Pons (tissue), 1 donor: ENCODE data around the gene CNTNAP2.
A peak's percentile ranks its signal among the peaks of the same experiment; 100 is the strongest.

ENCODE experiments used
- DNase-seq: peaks from one replicate; pipeline ENCODE4 v3.0.0-alpha.2; 2016; ENCODE audit warnings: low spot score

Gene CNTNAP2

DNA sequence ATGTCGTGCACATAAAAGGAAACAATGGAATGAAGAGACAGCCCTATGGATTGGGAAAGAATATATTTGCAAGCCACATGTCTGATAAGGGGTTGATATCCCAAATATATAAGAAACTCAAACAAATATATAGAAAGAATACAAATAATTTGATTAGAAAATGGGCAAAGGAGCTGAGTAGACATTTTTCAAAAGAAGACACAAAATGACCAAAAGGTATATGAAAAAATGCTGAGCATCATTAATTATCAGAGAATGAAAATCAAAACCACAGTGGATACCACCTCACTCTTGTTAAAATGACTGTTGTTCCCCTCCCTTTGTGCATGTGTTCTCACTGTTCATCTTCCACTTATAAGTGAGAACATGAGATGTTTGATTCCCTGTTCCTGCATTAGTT lies 175.3 kb downstream of the CNTNAP2 start:
- DNase-seq = no peak

GRCh38 chr7:146296028-146296427 lies 179.4 kb downstream of the CNTNAP2 start:
- DNase-seq = no peak

GRCh38 chr7:146314962-146315361 lies 198.4 kb downstream of the CNTNAP2 start:
- no peak for DNase-seq

DNA sequence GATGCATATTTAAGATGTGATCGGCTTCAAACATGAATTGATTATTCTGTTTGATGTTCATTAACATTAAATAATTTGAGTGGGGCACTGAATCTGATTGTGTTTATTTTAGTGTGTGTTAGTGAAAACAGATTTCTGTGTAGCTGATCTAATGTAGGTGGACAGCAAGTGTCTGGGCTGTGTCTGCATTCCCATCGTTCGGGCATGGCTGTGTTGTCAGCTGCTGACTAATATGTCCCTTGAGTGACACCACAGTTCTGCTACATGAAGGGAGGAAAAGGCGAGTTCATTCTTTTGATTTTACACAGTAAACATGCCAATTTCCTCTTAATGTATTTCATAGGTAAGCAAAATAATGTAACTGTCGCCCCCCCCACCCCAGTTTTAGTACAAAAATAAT lies 203.0 kb downstream of the CNTNAP2 start:
- DNase-seq = no peak

DNA sequence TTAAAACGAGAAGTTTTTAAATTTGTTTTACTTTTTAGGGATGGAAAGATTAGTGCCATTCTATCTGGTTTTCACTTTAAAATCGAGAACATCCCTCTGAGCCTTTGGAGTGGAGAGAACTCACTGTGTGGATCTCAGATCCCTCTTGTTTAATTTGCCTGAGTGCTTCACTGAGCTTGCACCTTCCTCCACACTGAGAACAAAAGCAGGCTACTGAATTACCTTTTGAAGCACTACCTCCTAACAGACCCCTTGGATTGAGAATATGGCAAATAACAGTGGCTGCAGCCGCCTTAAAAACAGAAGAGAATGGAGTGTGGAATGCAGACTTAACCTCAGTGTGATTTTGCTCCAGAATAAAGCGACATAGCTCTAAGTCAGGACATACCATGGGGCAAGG lies 204.7 kb downstream of the CNTNAP2 start:
- DNase-seq = no peak

DNA sequence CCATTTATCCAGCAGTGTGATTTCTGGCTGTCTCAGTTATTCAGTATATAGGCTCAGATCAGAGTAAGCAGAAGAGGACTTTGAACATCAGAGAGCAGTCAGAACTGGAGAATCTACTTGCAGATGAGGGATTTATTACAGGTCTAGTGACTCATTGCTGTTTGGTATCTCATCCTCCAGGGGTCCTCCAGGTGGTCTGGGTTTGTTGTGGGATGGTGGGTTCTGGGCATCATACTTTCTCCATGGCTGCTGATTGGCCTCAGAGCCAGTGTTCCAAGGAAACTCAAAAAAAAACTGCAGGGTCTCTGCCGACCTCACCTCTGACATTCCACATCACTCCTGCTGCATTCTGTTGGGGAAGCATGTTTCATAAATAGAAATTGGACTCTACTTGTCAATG lies 214.8 kb downstream of the CNTNAP2 start:
- no peak for DNase-seq

- no peak for DNase-seq
These were observed 228.7 kb downstream of the CNTNAP2 start for GRCh38 chr7:146345251-146345650.

- no peak for DNase-seq
These were observed 229.5 kb downstream of the CNTNAP2 start for GRCh38 chr7:146346096-146346495.

DNA sequence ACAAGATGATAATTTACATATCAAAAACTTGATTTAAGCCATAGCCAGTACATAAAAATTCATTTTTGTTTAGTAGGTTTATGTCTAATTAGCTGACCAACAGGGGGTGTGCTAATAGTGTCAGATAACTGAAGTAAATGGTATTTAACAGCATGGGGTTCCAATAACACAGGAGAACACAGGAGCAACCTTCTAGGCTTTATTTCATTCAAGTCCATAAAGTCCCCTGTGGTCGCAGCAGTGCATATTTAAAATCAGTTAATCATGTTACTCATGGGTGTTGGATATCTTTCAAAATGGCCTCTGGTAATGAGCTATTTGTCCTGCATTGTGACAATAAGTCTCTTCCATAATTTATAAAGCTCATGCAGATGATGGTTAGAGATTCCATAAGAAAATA lies 238.6 kb downstream of the CNTNAP2 start:
- no peak for DNase-seq

- no peak for DNase-seq
These were observed 242.6 kb downstream of the CNTNAP2 start for GRCh38 chr7:146359176-146359575.

DNA sequence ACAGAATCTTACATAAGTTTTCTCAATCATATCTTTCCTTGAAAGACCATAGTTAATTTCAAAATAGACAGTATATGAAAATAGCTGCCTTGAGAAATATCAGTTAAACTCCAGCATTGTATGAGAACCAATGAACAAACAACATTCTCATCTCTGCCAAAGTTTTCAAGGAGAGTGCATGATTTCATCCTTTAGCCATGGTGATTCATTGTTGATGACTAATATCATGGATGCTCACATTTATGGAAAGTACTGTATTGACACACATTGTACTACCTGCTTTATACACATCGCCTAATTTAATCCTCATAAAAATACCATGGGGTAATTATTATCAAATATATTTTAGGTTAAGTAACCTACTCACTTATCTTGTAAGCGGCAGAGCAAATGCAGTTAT lies 250.3 kb downstream of the CNTNAP2 start:
- DNase-seq = no peak

DNA sequence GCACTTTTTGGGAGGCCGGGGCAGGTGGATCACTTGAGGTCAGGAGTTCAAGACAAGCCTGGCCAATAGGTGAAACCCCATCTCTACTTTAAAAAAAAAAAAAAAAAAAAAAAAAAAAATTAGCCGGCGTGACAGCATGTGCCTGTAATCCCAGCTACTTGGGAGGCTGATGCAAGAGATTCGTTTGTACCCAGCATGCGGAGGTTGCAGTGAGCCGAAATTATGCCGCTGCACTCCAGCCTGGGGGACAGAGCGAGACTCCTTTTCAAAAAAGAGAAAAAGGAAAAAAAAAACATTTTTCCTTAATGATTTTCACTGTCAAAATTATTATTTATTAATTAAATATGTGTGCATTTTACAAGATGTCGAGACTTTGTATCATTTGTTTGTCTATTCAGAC lies 253.6 kb downstream of the CNTNAP2 start:
- no peak for DNase-seq

DNA sequence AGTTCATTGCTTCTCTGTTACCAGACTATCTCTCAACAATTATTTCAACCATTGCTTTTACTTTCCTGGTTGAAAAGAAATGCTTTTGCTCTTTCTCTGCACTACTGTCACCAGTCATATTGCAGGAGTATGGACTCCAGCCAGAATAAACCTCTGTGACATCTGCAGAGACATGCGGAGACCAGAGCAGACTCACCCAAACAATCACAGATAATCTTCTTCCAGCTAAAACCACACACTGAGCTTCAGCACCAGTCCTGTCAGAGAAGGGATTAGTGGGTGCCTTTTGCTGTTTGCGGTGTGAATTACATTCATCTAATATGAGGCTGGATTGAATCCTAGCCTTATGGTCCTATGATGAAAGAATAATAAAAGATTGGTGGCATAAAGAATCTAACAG lies 258.6 kb downstream of the CNTNAP2 start:
- peak; percentile 9 for DNase-seq

GRCh38 chr7:146378196-146378595 lies 261.6 kb downstream of the CNTNAP2 start:
- DNase-seq = no peak

GRCh38 chr7:146387140-146387539 lies 270.5 kb downstream of the CNTNAP2 start:
- no peak for DNase-seq

GRCh38 chr7:146388928-146389327 lies 272.3 kb downstream of the CNTNAP2 start:
- DNase-seq = no peak

DNA sequence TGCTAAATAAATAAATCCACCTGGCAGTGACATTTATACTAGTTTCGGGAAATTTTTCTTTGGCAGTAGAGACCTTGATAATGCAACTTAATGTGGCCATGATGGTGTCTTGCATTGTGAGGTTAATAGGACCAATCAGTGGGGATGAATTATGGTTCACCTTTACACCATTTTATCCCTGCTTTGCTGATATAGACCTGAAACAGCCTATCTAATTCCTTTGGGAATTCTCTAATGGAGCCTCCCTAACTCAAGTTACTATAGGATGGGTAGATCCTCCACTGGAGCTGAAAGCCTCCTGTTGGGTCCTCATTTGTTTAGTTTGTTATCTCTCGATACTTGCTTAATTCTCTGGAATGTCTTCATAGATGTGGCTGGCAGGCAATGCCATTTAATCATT lies 276.7 kb downstream of the CNTNAP2 start:
- no peak for DNase-seq

DNA sequence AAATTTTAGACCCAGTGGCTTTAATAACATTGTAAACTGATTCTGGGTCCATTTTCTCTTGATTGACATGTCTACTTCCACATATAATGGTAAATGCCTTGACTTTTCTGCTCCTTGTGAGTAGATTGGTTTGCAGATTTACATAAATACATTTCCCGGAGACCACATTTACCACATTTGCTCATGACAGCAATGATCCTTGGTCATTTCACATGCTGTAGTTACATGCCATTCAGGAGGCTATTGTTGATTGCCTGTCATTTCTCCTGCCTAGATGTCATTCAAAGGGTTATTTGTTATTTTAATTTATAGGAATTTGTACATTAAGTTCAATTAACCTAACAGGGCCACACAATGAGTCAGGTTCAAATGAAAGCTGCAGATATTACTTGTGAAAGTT lies 280.5 kb downstream of the CNTNAP2 start:
- DNase-seq = no peak

DNA sequence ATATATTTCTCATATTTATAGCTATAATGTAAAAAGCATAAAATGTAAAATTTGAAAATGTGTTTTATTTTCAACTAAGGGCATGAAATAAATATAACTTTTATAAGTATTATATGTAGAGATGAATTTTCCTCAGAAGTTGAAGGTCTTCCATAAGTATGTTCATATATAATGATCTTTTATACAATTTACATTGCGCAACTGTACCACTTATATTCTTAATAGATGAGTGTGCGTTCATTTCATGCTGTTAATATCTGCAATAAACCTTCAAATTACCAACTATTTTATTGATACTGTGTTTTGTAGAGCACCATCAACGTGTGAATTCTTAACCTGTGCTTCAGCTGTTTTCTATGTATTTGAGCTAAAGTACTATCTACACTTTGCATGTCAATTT lies 285.3 kb downstream of the CNTNAP2 start:
- no peak for DNase-seq

GRCh38 chr7:146405737-146406136 lies 289.1 kb downstream of the CNTNAP2 start:
- DNase-seq = no peak

GRCh38 chr7:146411975-146412374 lies 295.4 kb downstream of the CNTNAP2 start:
- DNase-seq = no peak

GRCh38 chr7:146412781-146413180 lies 296.2 kb downstream of the CNTNAP2 start:
- DNase-seq = no peak

GRCh38 chr7:146414373-146414772 lies 297.8 kb downstream of the CNTNAP2 start:
- no peak for DNase-seq

- no peak for DNase-seq
These were observed 298.3 kb downstream of the CNTNAP2 start for GRCh38 chr7:146414937-146415336.

DNA sequence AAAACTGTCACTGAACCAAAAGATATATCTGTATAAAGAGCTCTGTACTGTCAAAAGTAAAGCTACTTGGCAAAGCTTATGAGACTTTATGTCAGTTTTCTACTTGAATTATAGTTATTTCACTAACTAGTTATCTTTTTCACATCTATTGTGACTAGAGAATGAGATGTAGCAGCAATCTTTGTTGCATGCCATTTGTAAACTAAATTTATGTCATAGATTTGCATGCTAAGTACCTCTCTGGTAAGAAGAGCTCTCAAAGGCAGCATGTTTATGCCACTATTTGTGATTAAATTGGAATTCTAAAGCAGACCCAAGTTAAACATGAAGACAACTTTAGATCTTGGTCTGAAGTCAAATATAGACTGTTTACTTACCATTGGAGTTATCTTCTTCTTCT lies 300.6 kb downstream of the CNTNAP2 start:
- DNase-seq = no peak
